ENCODE measurements around the gene NKX6-1.

DNA sequence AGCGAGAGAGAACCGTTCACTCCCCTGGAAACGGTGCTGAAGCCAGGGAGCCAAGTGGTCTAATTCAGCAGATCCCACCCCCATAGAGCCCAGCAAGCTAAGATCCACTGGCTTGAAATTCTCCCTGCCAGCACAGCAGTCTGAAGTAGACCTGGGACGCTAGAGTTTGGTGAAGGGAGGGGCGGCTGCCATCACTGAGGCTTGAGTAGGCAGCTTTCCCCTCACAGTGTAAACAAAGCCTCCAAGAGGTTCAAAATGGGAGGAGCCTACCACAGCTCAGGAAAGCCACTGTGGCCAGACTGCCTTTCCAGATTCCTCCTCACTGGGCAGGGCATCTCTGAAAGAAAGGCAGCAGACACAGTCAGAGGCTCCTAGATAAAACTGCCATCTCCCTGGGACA, 46.0 kb upstream of the NKX6-1 start:
- TF ChIP-seq, protein P1, sequence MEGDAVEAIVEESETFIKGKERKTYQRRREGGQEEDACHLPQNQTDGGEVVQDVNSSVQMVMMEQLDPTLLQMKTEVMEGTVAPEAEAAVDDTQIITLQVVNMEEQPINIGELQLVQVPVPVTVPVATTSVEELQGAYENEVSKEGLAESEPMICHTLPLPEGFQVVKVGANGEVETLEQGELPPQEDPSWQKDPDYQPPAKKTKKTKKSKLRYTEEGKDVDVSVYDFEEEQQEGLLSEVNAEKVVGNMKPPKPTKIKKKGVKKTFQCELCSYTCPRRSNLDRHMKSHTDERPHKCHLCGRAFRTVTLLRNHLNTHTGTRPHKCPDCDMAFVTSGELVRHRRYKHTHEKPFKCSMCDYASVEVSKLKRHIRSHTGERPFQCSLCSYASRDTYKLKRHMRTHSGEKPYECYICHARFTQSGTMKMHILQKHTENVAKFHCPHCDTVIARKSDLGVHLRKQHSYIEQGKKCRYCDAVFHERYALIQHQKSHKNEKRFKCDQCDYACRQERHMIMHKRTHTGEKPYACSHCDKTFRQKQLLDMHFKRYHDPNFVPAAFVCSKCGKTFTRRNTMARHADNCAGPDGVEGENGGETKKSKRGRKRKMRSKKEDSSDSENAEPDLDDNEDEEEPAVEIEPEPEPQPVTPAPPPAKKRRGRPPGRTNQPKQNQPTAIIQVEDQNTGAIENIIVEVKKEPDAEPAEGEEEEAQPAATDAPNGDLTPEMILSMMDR (IDR thresholded peaks at IDR 0.05), result no peak
- TF ChIP-seq, protein P2, sequence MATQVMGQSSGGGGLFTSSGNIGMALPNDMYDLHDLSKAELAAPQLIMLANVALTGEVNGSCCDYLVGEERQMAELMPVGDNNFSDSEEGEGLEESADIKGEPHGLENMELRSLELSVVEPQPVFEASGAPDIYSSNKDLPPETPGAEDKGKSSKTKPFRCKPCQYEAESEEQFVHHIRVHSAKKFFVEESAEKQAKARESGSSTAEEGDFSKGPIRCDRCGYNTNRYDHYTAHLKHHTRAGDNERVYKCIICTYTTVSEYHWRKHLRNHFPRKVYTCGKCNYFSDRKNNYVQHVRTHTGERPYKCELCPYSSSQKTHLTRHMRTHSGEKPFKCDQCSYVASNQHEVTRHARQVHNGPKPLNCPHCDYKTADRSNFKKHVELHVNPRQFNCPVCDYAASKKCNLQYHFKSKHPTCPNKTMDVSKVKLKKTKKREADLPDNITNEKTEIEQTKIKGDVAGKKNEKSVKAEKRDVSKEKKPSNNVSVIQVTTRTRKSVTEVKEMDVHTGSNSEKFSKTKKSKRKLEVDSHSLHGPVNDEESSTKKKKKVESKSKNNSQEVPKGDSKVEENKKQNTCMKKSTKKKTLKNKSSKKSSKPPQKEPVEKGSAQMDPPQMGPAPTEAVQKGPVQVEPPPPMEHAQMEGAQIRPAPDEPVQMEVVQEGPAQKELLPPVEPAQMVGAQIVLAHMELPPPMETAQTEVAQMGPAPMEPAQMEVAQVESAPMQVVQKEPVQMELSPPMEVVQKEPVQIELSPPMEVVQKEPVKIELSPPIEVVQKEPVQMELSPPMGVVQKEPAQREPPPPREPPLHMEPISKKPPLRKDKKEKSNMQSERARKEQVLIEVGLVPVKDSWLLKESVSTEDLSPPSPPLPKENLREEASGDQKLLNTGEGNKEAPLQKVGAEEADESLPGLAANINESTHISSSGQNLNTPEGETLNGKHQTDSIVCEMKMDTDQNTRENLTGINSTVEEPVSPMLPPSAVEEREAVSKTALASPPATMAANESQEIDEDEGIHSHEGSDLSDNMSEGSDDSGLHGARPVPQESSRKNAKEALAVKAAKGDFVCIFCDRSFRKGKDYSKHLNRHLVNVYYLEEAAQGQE (IDR thresholded peaks at IDR 0.05; ENCODE audit: insufficient read depth in 1 of 2, low read depth in 2 of 2, low read length in 1 of 2), result no peak
- TF ChIP-seq POLR2AphosphoS5 (IDR thresholded peaks at IDR 0.05; ENCODE audit: low read depth, low read length), result no peak
- TF ChIP-seq SIN3A (IDR thresholded peaks at IDR 0.05; ENCODE audit: borderline replicate concordance, insufficient read depth, low read depth, low read length), result no peak

All from Panc1 (cell line).